Kasumi-1 (cell line): Measurements from ENCODE around the gene IFT22.
"Not testable (repeated sequence)": the region's sequence is repeated elsewhere in the genome, so short reads cannot be mapped to it uniquely, and the experiment has no call there.

Source experiments
- DNase-seq, 2 experiments: peaks; one replicate each; lab custom pipeline; 2025; lab: John Stamatoyannopoulos, UW

Gene IFT22

GRCh38 chr7:101308245-101309085 lies 13.1 kb downstream of the IFT22 start:
- peak; percentile 32 to 51 for DNase-seq

- no peak for DNase-seq
Observed at GRCh38 chr7:101306307-101306706, 15.3 kb downstream of the IFT22 start.

- no peak for DNase-seq
Observed at GRCh38 chr7:101303102-101303701, 18.4 kb downstream of the IFT22 start.

GRCh38 chr7:101302641-101303101 lies 18.9 kb downstream of the IFT22 start:
- DNase-seq, result no peak

GRCh38 chr7:101300465-101301376 lies 20.9 kb downstream of the IFT22 start:
- no peak for DNase-seq

- no peak for DNase-seq
Observed at GRCh38 chr7:101299511-101300464, 21.8 kb downstream of the IFT22 start.

- DNase-seq, result no peak
Observed at GRCh38 chr7:101294832-101295121, 26.8 kb downstream of the IFT22 start.

- no peak for DNase-seq
Observed at GRCh38 chr7:101294039-101294831, 27.4 kb downstream of the IFT22 start.

- DNase-seq, result not testable (repeated sequence)
Observed at GRCh38 chr7:101293069-101294021, 28.3 kb downstream of the IFT22 start.

GRCh38 chr7:101292566-101292965 lies 29.0 kb downstream of the IFT22 start:
- not testable (repeated sequence) for DNase-seq

- DNase-seq, result peak in 1 of 2 experiments; percentile 42
Observed at GRCh38 chr7:101290186-101291037, 31.2 kb downstream of the IFT22 start.

- DNase-seq, result not testable (repeated sequence)
Observed at GRCh38 chr7:101289687-101290086, 31.9 kb downstream of the IFT22 start.

GRCh38 chr7:101288439-101288838 lies 33.2 kb downstream of the IFT22 start:
- no peak for DNase-seq

GRCh38 chr7:101287032-101287431 lies 34.6 kb downstream of the IFT22 start:
- peak in 1 of 2 experiments; percentile 2 for DNase-seq

- DNase-seq, result not testable (repeated sequence)
Observed at GRCh38 chr7:101285880-101286279, 35.7 kb downstream of the IFT22 start.

- DNase-seq, result no peak
Observed at GRCh38 chr7:101285171-101285570, 36.4 kb downstream of the IFT22 start.

GRCh38 chr7:101280912-101281311 lies 40.7 kb downstream of the IFT22 start:
- DNase-seq, result not testable (repeated sequence)
